Midbrain (tissue), 1 donor: ENCODE results near the gene WHAMM.
A peak's percentile ranks its signal among the peaks of the same experiment; 100 is the strongest.
"Not testable (repeated sequence)": the region's sequence is repeated elsewhere in the genome, so short reads cannot be mapped to it uniquely, and the experiment has no call there.

Experiments
- DNase-seq: peaks from one replicate; lab custom pipeline; 2025; lab: John Stamatoyannopoulos, UW

The WHAMM gene

GRCh38 chr15:82809308-82810060 is at the start of gene WHAMM:
WHAMM (plus strand) TSS chr15:82809628; CDS start chr15:82809727, 99 bp downstream.
- DNase-seq: peak; percentile 99

GRCh38 chr15:82763361-82764116 is 45.9 kb upstream of the WHAMM start:
- no peak for DNase-seq

GRCh38 chr15:82764117-82764490 is 45.3 kb upstream of the WHAMM start:
- DNase-seq: no peak

GRCh38 chr15:82764740-82765139 is 44.7 kb upstream of the WHAMM start:
- DNase-seq: no peak

- DNase-seq: not testable (repeated sequence)
Measured at GRCh38 chr15:82766201-82766600, 43.2 kb upstream of the WHAMM start.

GRCh38 chr15:82767163-82767829 is 42.1 kb upstream of the WHAMM start:
- DNase-seq: no peak

- DNase-seq: no peak
Measured at GRCh38 chr15:82768414-82769054, 40.9 kb upstream of the WHAMM start.

GRCh38 chr15:82771789-82772607 is 37.4 kb upstream of the WHAMM start:
- DNase-seq: no peak

- no peak for DNase-seq
Measured at GRCh38 chr15:82774496-82774895, 34.9 kb upstream of the WHAMM start.

- no peak for DNase-seq
Measured at GRCh38 chr15:82778755-82779154, 30.7 kb upstream of the WHAMM start.

GRCh38 chr15:82781349-82781748 is 28.1 kb upstream of the WHAMM start:
- no peak for DNase-seq

GRCh38 chr15:82788496-82788895 is 20.9 kb upstream of the WHAMM start:
- no peak for DNase-seq

GRCh38 chr15:82789491-82789890 is 19.9 kb upstream of the WHAMM start:
- DNase-seq: no peak

GRCh38 chr15:82790321-82790720 is 19.1 kb upstream of the WHAMM start:
- no peak for DNase-seq

GRCh38 chr15:82792068-82792467 is 17.4 kb upstream of the WHAMM start:
- DNase-seq: no peak

GRCh38 chr15:82793737-82794136 is 15.7 kb upstream of the WHAMM start:
- no peak for DNase-seq

GRCh38 chr15:82798104-82798503 is 11.3 kb upstream of the WHAMM start:
- no peak for DNase-seq

GRCh38 chr15:82798531-82799166 is 10.8 kb upstream of the WHAMM start:
- DNase-seq: no peak

GRCh38 chr15:82799183-82799841 is 10.1 kb upstream of the WHAMM start:
- no peak for DNase-seq

- DNase-seq: no peak
Measured at GRCh38 chr15:82802497-82802896, 6.9 kb upstream of the WHAMM start.
